HEK293 (cell line): ENCODE results near the gene SLC1A6.

Experiments
- CTCF ChIA-PET: fragments of 350-600 bp; formaldehyde crosslinking; extraction: SDS; loops from one replicate; lab custom pipeline; 2021; ENCODE audit warnings: antibody characterized with exemption; lab: Yijun Ruan, JAX
- POLR2A ChIA-PET: fragments of 300-600 bp; formaldehyde crosslinking; extraction: SDS; loops from one replicate; lab custom pipeline; 2020; ENCODE audit warnings: antibody characterized with exemption, inconsistent platforms; lab: Yijun Ruan, JAX
- H3K27ac ChIP-seq: fragments of 200-500 bp; sonication (Bioruptor generic); 2 replicates; pipeline ENCODE4 v1.5.1; 2014; ENCODE audit warnings: low read depth, low read length, control low read depth, inconsistent platforms; ENCODE audit errors: extremely low read depth
- H3K36me3 ChIP-seq, 2 experiments: fragments of 200-500 bp in 1 of 2; sonication (Bioruptor generic) in 1 of 2; 1 replicate in 1 of 2; 2 replicates in 1 of 2; pipeline ENCODE4 v1.5.1; 2014 to 2017; ENCODE audit warnings: inconsistent platforms in 2 of 2, low read length in 2 of 2; ENCODE audit not compliant: control insufficient read depth in 2 of 2, insufficient read depth in 1 of 2
- H3K4me1 ChIP-seq: fragments of 200-500 bp; sonication (Bioruptor generic); 2 replicates; pipeline ENCODE4 v1.5.1; 2014; ENCODE audit warnings: mild to moderate bottlenecking, low read length, inconsistent platforms; ENCODE audit not compliant: control insufficient read depth, insufficient read depth
- H3K4me3 ChIP-seq: 2 replicates; pipeline ENCODE4 v1.5.1; 2011; ENCODE audit warnings: low read depth, mild to moderate bottlenecking, control low read depth, low read length, moderate library complexity
- H3K9me3 ChIP-seq: fragments of 200-500 bp; sonication (Bioruptor generic); 2 replicates; pipeline ENCODE4 v1.5.1; 2014; ENCODE audit warnings: low read depth, low read length, inconsistent platforms; ENCODE audit not compliant: control insufficient read depth, insufficient read depth
- EGR2 ChIP-seq: fragments of 450-650 bp; formaldehyde crosslinking; IDR thresholded peaks from 2 replicates; pipeline ENCODE4 v1.5.1; 2016; ENCODE audit warnings: low read depth, missing biosample characterization, missing genetic modification characterization
- OSR2 ChIP-seq: fragments of 450-650 bp; formaldehyde crosslinking; IDR thresholded peaks from 2 replicates; pipeline ENCODE4 v1.5.1; 2016; ENCODE audit warnings: missing biosample characterization, missing genetic modification characterization
- PRDM6 ChIP-seq: fragments of 450-650 bp; formaldehyde crosslinking; IDR thresholded peaks from 2 replicates; pipeline ENCODE4 v1.5.1; 2017; ENCODE audit warnings: missing biosample characterization, missing genetic modification characterization
- WT1 ChIP-seq: fragments of 450-650 bp; formaldehyde crosslinking; IDR thresholded peaks from 2 replicates; pipeline ENCODE4 v1.5.1; 2016; ENCODE audit warnings: missing biosample characterization, missing genetic modification characterization
- ZBTB10 ChIP-seq: fragments of 450-650 bp; formaldehyde crosslinking; IDR thresholded peaks from 2 replicates; pipeline ENCODE4 v1.5.1; 2016; ENCODE audit warnings: missing biosample characterization, missing genetic modification characterization
- ZBTB26 ChIP-seq: fragments of 450-650 bp; formaldehyde crosslinking; optimal IDR thresholded peaks from 2 replicates; pipeline ENCODE3; 2016; ENCODE audit warnings: missing biosample characterization, mild to moderate bottlenecking, missing genetic modification characterization
- ZBTB44 ChIP-seq: fragments of 450-650 bp; IDR thresholded peaks from 2 replicates; pipeline ENCODE4 v1.5.1; 2018; ENCODE audit warnings: missing biosample characterization, mild to moderate bottlenecking, missing genetic modification characterization
- ZFHX2 ChIP-seq: fragments of 450-650 bp; formaldehyde crosslinking; conservative IDR thresholded peaks from 2 replicates; pipeline ENCODE4 v1.5.1; 2016; ENCODE audit warnings: missing biosample characterization, missing genetic modification characterization
- ZNF112 ChIP-seq: fragments of 450-650 bp; formaldehyde crosslinking; IDR thresholded peaks from 2 replicates; pipeline ENCODE4 v1.5.0; 2017; ENCODE audit warnings: missing biosample characterization, missing genetic modification characterization
- ZNF114 ChIP-seq: fragments of 450-650 bp; formaldehyde crosslinking; IDR thresholded peaks from 2 replicates; pipeline ENCODE4 v1.5.0; 2017; ENCODE audit warnings: missing biosample characterization, missing genetic modification characterization
- ZNF169 ChIP-seq: fragments of 450-650 bp; formaldehyde crosslinking; IDR thresholded peaks from 2 replicates; pipeline ENCODE4 v1.5.1; 2016; ENCODE audit warnings: missing biosample characterization, missing genetic modification characterization
- ZNF274 ChIP-seq, 2 experiments: fragments of 200-500 bp in 1 of 2; fragments of 450-650 bp in 1 of 2; sonication (Bioruptor generic) in 1 of 2; formaldehyde crosslinking in 1 of 2; IDR thresholded peaks; 2 replicates each; pipeline versions ENCODE4 v1.5.1 to v1.6.1; 2014 to 2016; ENCODE audit warnings: borderline replicate concordance in 1 of 2, inconsistent platforms in 1 of 2, low read length in 1 of 2, missing biosample characterization in 1 of 2, missing genetic modification characterization in 1 of 2
- ZNF335 ChIP-seq: fragments of 450-650 bp; formaldehyde crosslinking; conservative IDR thresholded peaks from 2 replicates; pipeline ENCODE4 v1.5.1; 2016; ENCODE audit warnings: missing biosample characterization, missing genetic modification characterization
- ZNF37A ChIP-seq: fragments of 450-650 bp; IDR thresholded peaks from 2 replicates; pipeline ENCODE4 v1.5.1; 2018; ENCODE audit warnings: missing biosample characterization, missing genetic modification characterization
- ZNF398 ChIP-seq: fragments of 450-650 bp; formaldehyde crosslinking; IDR thresholded peaks from 2 replicates; pipeline ENCODE4 v1.5.1; 2017; ENCODE audit warnings: missing biosample characterization, missing genetic modification characterization
- ZNF433 ChIP-seq: fragments of 450-650 bp; formaldehyde crosslinking; IDR thresholded peaks from 2 replicates; pipeline ENCODE4 v1.5.1; 2016; ENCODE audit warnings: missing biosample characterization, missing genetic modification characterization, low read depth
- ZNF488 ChIP-seq: fragments of 450-650 bp; formaldehyde crosslinking; IDR thresholded peaks from 2 replicates; pipeline ENCODE4 v1.5.1; 2016; ENCODE audit warnings: missing biosample characterization, missing genetic modification characterization
- ZNF510 ChIP-seq: fragments of 450-650 bp; formaldehyde crosslinking; IDR thresholded peaks from 2 replicates; pipeline ENCODE4 v1.5.1; 2018; ENCODE audit warnings: mild to moderate bottlenecking, missing genetic modification characterization, missing biosample characterization; ENCODE audit not compliant: insufficient replicate concordance
- ZNF514 ChIP-seq: fragments of 450-650 bp; formaldehyde crosslinking; IDR thresholded peaks from 2 replicates; pipeline ENCODE4 v1.5.1; 2016; ENCODE audit warnings: missing biosample characterization, missing genetic modification characterization
- ZNF548 ChIP-seq: fragments of 450-650 bp; formaldehyde crosslinking; IDR thresholded peaks from 2 replicates; pipeline ENCODE4 v1.5.1; 2016; ENCODE audit warnings: missing biosample characterization, missing genetic modification characterization
- ZNF623 ChIP-seq: fragments of 450-650 bp; formaldehyde crosslinking; IDR thresholded peaks from 2 replicates; pipeline ENCODE4 v1.5.1; 2016; ENCODE audit warnings: missing biosample characterization, missing genetic modification characterization
- ZNF626 ChIP-seq: fragments of 450-650 bp; sonication (Bioruptor Pico); formaldehyde crosslinking; IDR thresholded peaks from 2 replicates; pipeline ENCODE4 v1.5.1; 2018; ENCODE audit warnings: missing biosample characterization, missing genetic modification characterization, inconsistent platforms
- ZNF76 ChIP-seq: fragments of 450-650 bp; formaldehyde crosslinking; IDR thresholded peaks from 2 replicates; pipeline ENCODE4; 2016; ENCODE audit warnings: low read depth, missing biosample characterization, missing genetic modification characterization, borderline replicate concordance
- ZNF768 ChIP-seq: fragments of 450-650 bp; formaldehyde crosslinking; IDR thresholded peaks from 2 replicates; pipeline ENCODE4 v1.5.1; 2018; ENCODE audit warnings: missing biosample characterization, mild to moderate bottlenecking, missing genetic modification characterization
- ZNF776 ChIP-seq: fragments of 450-650 bp; formaldehyde crosslinking; IDR thresholded peaks from 2 replicates; pipeline ENCODE4 v1.5.0; 2017; ENCODE audit warnings: missing biosample characterization, missing genetic modification characterization, borderline replicate concordance
- ZNF792 ChIP-seq: fragments of 450-650 bp; formaldehyde crosslinking; IDR thresholded peaks from 2 replicates; pipeline ENCODE4 v1.5.1; 2016; ENCODE audit warnings: missing biosample characterization, missing genetic modification characterization
- ZSCAN30 ChIP-seq: fragments of 450-650 bp; IDR thresholded peaks from 2 replicates; pipeline ENCODE4 v1.5.1; 2018; ENCODE audit warnings: missing biosample characterization, mild to moderate bottlenecking, missing genetic modification characterization, moderate library complexity

Gene SLC1A6

GRCh38 chr19:14979476-14980255 is at the start of gene SLC1A6:
Gene SLC1A6 (minus strand): TSS chr19:14979864. CDS start chr19:14972910, 6,954 bp downstream.
- Histone ChIP-seq H3K36me3 (no peaks in the 10 kb centered on the region), H3K9me3 (no peaks in the 10 kb centered on the region), H3K4me3 (peak within 1 kb of the TSS; percentile 26), H3K4me1 (no peaks in the 10 kb centered on the region), H3K27ac (no peak within 1 kb of the TSS)
- CTCF ChIA-PET, result no interaction called here
- POLR2A ChIA-PET, result no interaction called here
- no peak for TF ChIP-seq PRDM6 (tag by site-specific recombination)
- no peak for TF ChIP-seq ZNF514
- no peak for TF ChIP-seq ZBTB44 (tag by site-specific recombination)
- no peak for TF ChIP-seq ZNF548 (tag by site-specific recombination)
- no peak for TF ChIP-seq ZNF626 (tag by site-specific recombination)
- peak; percentile 61 for TF ChIP-seq ZNF398 (tag by site-specific recombination)
- TF ChIP-seq ZNF776 (tag by site-specific recombination), result no peak
- peak; percentile 33 for TF ChIP-seq ZBTB26 (tag by site-specific recombination)
- no peak for TF ChIP-seq ZBTB10
- TF ChIP-seq WT1 (tag by site-specific recombination), result no peak
- no peak for TF ChIP-seq ZNF76 (tag by site-specific recombination)
- TF ChIP-seq ZNF510, result no peak
- TF ChIP-seq EGR2 (tag by site-specific recombination), result peak; percentile 26; the same call in 1 of the 2 replicates
- no peak for TF ChIP-seq ZNF623 (tag by site-specific recombination)
- no peak for TF ChIP-seq ZNF792 (tag by site-specific recombination)
- no peak for TF ChIP-seq ZNF274 (IDR thresholded peaks at IDR 0.05; ENCODE audit: low read length)
- no peak for TF ChIP-seq ZNF274 (tag by site-specific recombination; IDR thresholded peaks at IDR 0.05; ENCODE audit: borderline replicate concordance)
- TF ChIP-seq ZNF768 (tag by site-specific recombination), result peak; percentile 87
- no peak for TF ChIP-seq ZNF488
- no peak for TF ChIP-seq ZNF112
- TF ChIP-seq OSR2 (tag by site-specific recombination), result no peak
- TF ChIP-seq ZNF37A (tag by site-specific recombination), result no peak
- TF ChIP-seq ZNF335 (tag by site-specific recombination), result 0 out of 2 replicates have a peak, but pooled peaks have one; percentile 20
- no peak for TF ChIP-seq ZNF433 (tag by site-specific recombination)
- TF ChIP-seq ZNF169 (tag by site-specific recombination), result no peak
- no peak for TF ChIP-seq ZSCAN30 (tag by site-specific recombination)
- TF ChIP-seq ZNF114 (tag by site-specific recombination), result no peak
- peak; percentile 74 for TF ChIP-seq ZFHX2 (tag by site-specific recombination)
